K562 (cell line): ENCODE measurements around the gene DNASE1L1. TPM values are rescaled to one million over a fixed set of nuclear protein-coding genes. Genes with fewer than 3 reads are reported as not detected.

ENCODE experiments used
- E4F1 ChIP-seq: fragments of 250-450 bp; sonication (Bioruptor Pico); IDR thresholded peaks from 2 replicates; pipeline ENCODE4 v1.5.0; 2021; ENCODE audit warnings: mild to moderate bottlenecking, borderline replicate concordance
- SLC30A9 ChIP-seq: fragments of 250-450 bp; sonication (Bioruptor Pico); IDR thresholded peaks from 2 replicates; pipeline ENCODE4 v1.8.0; 2022; ENCODE audit warnings: mild to moderate bottlenecking, moderate library complexity
- SRSF7 ChIP-seq: fragments of 200-400 bp; formaldehyde crosslinking; optimal IDR thresholded peaks from 2 replicates; pipeline ENCODE3; 2017; ENCODE audit warnings: mild to moderate bottlenecking, low read depth, low read length
- ZNF175 ChIP-seq: fragments of 200-800 bp; sonication (Bioruptor generic); IDR thresholded peaks from 2 replicates; pipeline ENCODE4 v1.6.1; 2016; ENCODE audit warnings: low read depth, mild to moderate bottlenecking, missing genetic modification characterization, missing compliant biosample characterization
- polyA plus RNA-seq, 8 experiments: library from polyadenylated mRNA; depleted of rRNA in 4 of 8; stranded (reverse) in 5 of 8; unstranded in 3 of 8; fragments of >200 nt; fragmentation: Nextera tagmentation in 2 of 8; fragmentation: Illumina TruSeq in 1 of 8; extraction: Ambion mirVana in 2 of 8; extraction: Trizol in 1 of 8; gene quantifications; 2 replicates each; pipeline versions ENCODE4 v1.2.1 to v1.2.3, GENCODE V29; 2011 to 2014; ENCODE audit warnings: inconsistent platforms in 1 of 8, missing spikeins in 1 of 8
- total RNA-seq, 7 experiments: library from RNA; depleted of rRNA in 6 of 7; stranded (reverse); fragments of >200 nt in 6 of 7; fragmentation: Illumina TruSeq in 2 of 7; extraction: Trizol in 2 of 7; gene quantifications; 2 replicates each; pipeline versions ENCODE4 v1.2.1 to v1.2.3, GENCODE V29; 2011 to 2021; ENCODE audit warnings: low replicate concordance in 1 of 7
- TF ChIP-seq, protein P1 (sequence below): fragments of 200-600 bp; sonication (generic); IDR thresholded peaks from one replicate; pipeline ENCODE4 v1.6.1; 2012; ENCODE audit warnings: mild to moderate bottlenecking, low read depth, low read length, inconsistent platforms
- TF ChIP-seq, protein P2 (sequence below): fragments of 250-450 bp; sonication (Bioruptor Pico); IDR thresholded peaks from 2 replicates; pipeline ENCODE4 v1.9.0; 2021; ENCODE audit warnings: mild to moderate bottlenecking
- TF ChIP-seq, protein P3 (sequence below), 3 experiments: IDR thresholded peaks in 2 of 3; conservative IDR thresholded peaks in 1 of 3; 2 replicates each; pipeline ENCODE4 v1.5.1; 2011 to 2012; ENCODE audit warnings: low read length in 3 of 3, mild to moderate bottlenecking in 3 of 3, control low read depth in 2 of 3, improper control_type of control experiment in 1 of 3, inconsistent platforms in 1 of 3, low read depth in 1 of 3, mixed read lengths in 1 of 3, moderate library complexity in 1 of 3; ENCODE audit not compliant: insufficient read depth in 2 of 3
- TF ChIP-seq, protein P4 (sequence below): sonication (generic); formaldehyde crosslinking; IDR thresholded peaks from 2 replicates; pipeline ENCODE4 v1.9.0; 2022; ENCODE audit warnings: mild to moderate bottlenecking, missing genetic modification reagents

The DNASE1L1 gene
- total and polyA plus RNA-seq, 9 of the 15 experiments (the other 6 are each of a cell fraction or from before 2014, with no cell fraction given) = 0.73 to 12.6 (median 7.9) TPM

- TF ChIP-seq, protein P1, sequence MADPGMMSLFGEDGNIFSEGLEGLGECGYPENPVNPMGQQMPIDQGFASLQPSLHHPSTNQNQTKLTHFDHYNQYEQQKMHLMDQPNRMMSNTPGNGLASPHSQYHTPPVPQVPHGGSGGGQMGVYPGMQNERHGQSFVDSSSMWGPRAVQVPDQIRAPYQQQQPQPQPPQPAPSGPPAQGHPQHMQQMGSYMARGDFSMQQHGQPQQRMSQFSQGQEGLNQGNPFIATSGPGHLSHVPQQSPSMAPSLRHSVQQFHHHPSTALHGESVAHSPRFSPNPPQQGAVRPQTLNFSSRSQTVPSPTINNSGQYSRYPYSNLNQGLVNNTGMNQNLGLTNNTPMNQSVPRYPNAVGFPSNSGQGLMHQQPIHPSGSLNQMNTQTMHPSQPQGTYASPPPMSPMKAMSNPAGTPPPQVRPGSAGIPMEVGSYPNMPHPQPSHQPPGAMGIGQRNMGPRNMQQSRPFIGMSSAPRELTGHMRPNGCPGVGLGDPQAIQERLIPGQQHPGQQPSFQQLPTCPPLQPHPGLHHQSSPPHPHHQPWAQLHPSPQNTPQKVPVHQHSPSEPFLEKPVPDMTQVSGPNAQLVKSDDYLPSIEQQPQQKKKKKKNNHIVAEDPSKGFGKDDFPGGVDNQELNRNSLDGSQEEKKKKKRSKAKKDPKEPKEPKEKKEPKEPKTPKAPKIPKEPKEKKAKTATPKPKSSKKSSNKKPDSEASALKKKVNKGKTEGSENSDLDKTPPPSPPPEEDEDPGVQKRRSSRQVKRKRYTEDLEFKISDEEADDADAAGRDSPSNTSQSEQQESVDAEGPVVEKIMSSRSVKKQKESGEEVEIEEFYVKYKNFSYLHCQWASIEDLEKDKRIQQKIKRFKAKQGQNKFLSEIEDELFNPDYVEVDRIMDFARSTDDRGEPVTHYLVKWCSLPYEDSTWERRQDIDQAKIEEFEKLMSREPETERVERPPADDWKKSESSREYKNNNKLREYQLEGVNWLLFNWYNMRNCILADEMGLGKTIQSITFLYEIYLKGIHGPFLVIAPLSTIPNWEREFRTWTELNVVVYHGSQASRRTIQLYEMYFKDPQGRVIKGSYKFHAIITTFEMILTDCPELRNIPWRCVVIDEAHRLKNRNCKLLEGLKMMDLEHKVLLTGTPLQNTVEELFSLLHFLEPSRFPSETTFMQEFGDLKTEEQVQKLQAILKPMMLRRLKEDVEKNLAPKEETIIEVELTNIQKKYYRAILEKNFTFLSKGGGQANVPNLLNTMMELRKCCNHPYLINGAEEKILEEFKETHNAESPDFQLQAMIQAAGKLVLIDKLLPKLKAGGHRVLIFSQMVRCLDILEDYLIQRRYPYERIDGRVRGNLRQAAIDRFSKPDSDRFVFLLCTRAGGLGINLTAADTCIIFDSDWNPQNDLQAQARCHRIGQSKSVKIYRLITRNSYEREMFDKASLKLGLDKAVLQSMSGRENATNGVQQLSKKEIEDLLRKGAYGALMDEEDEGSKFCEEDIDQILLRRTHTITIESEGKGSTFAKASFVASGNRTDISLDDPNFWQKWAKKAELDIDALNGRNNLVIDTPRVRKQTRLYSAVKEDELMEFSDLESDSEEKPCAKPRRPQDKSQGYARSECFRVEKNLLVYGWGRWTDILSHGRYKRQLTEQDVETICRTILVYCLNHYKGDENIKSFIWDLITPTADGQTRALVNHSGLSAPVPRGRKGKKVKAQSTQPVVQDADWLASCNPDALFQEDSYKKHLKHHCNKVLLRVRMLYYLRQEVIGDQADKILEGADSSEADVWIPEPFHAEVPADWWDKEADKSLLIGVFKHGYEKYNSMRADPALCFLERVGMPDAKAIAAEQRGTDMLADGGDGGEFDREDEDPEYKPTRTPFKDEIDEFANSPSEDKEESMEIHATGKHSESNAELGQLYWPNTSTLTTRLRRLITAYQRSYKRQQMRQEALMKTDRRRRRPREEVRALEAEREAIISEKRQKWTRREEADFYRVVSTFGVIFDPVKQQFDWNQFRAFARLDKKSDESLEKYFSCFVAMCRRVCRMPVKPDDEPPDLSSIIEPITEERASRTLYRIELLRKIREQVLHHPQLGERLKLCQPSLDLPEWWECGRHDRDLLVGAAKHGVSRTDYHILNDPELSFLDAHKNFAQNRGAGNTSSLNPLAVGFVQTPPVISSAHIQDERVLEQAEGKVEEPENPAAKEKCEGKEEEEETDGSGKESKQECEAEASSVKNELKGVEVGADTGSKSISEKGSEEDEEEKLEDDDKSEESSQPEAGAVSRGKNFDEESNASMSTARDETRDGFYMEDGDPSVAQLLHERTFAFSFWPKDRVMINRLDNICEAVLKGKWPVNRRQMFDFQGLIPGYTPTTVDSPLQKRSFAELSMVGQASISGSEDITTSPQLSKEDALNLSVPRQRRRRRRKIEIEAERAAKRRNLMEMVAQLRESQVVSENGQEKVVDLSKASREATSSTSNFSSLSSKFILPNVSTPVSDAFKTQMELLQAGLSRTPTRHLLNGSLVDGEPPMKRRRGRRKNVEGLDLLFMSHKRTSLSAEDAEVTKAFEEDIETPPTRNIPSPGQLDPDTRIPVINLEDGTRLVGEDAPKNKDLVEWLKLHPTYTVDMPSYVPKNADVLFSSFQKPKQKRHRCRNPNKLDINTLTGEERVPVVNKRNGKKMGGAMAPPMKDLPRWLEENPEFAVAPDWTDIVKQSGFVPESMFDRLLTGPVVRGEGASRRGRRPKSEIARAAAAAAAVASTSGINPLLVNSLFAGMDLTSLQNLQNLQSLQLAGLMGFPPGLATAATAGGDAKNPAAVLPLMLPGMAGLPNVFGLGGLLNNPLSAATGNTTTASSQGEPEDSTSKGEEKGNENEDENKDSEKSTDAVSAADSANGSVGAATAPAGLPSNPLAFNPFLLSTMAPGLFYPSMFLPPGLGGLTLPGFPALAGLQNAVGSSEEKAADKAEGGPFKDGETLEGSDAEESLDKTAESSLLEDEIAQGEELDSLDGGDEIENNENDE = peak; percentile 54
- no peak for TF ChIP-seq E4F1 (CRISPR knock-in tag)
- TF ChIP-seq, protein P2, sequence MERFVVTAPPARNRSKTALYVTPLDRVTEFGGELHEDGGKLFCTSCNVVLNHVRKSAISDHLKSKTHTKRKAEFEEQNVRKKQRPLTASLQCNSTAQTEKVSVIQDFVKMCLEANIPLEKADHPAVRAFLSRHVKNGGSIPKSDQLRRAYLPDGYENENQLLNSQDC = no peak
- no peak for TF ChIP-seq SRSF7
- no peak for TF ChIP-seq SLC30A9 (CRISPR knock-in tag)
- TF ChIP-seq, protein P3, sequence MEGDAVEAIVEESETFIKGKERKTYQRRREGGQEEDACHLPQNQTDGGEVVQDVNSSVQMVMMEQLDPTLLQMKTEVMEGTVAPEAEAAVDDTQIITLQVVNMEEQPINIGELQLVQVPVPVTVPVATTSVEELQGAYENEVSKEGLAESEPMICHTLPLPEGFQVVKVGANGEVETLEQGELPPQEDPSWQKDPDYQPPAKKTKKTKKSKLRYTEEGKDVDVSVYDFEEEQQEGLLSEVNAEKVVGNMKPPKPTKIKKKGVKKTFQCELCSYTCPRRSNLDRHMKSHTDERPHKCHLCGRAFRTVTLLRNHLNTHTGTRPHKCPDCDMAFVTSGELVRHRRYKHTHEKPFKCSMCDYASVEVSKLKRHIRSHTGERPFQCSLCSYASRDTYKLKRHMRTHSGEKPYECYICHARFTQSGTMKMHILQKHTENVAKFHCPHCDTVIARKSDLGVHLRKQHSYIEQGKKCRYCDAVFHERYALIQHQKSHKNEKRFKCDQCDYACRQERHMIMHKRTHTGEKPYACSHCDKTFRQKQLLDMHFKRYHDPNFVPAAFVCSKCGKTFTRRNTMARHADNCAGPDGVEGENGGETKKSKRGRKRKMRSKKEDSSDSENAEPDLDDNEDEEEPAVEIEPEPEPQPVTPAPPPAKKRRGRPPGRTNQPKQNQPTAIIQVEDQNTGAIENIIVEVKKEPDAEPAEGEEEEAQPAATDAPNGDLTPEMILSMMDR (IDR thresholded peaks at IDR 0.05 in 2 of 3, conservative IDR thresholded peaks at IDR 0.05 in 1 of 3; ENCODE audit: insufficient read depth in 2 of 3, low read depth in 1 of 3, low read length in 3 of 3) = peak; percentile 60 to 86 (median 70)
- TF ChIP-seq ZNF175 (CRISPR knock-in tag) = no peak
- TF ChIP-seq, protein P4, sequence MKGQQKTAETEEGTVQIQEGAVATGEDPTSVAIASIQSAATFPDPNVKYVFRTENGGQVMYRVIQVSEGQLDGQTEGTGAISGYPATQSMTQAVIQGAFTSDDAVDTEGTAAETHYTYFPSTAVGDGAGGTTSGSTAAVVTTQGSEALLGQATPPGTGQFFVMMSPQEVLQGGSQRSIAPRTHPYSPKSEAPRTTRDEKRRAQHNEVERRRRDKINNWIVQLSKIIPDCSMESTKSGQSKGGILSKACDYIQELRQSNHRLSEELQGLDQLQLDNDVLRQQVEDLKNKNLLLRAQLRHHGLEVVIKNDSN (CRISPR knock-in tag) = peak; percentile 73
Measured at GRCh38 chrX:154398668-154399526, 10.2 kb downstream of the DNASE1L1 start (continued).
